Measurements from ENCODE around the gene P2RY1.

- TF ChIP-seq CTCF (conservative IDR thresholded peaks at IDR 0.05) (no peak), EZH2 (IDR thresholded peaks at IDR 0.05; ENCODE audit: low read depth) (no peak)
Measured at GRCh38 chr3:152865668-152866245, 30.8 kb downstream of the P2RY1 start.

Measured in PC-9 (cell line).